GM19395 (cell line): Measurements from ENCODE around the gene ANKRD9.

Source experiments
- ATAC-seq: cut with Tn5 transposase; IDR thresholded peaks from one replicate; pipeline ENCODE4 v1.9.1; 2021; ENCODE audit warnings: mild to moderate bottlenecking, moderate library complexity; ENCODE audit not compliant: unreplicated experiment

Gene ANKRD9

GRCh38 chr14:102499401-102500157 is 10.0 kb downstream of the ANKRD9 start:
- no peak for ATAC-seq

GRCh38 chr14:102498678-102499265 is 10.8 kb downstream of the ANKRD9 start:
- ATAC-seq: no peak

- ATAC-seq: no peak
These were observed 11.4 kb downstream of the ANKRD9 start for GRCh38 chr14:102497998-102498677.

GRCh38 chr14:102496958-102497744 is 12.4 kb downstream of the ANKRD9 start:
- no peak for ATAC-seq

- ATAC-seq: no peak
These were observed 13.3 kb downstream of the ANKRD9 start for GRCh38 chr14:102496331-102496691.

GRCh38 chr14:102495491-102496330 is 13.9 kb downstream of the ANKRD9 start:
- no peak for ATAC-seq

- no peak for ATAC-seq
These were observed 16.0 kb downstream of the ANKRD9 start for GRCh38 chr14:102493585-102493984.

GRCh38 chr14:102493096-102493495 is 16.5 kb downstream of the ANKRD9 start:
- ATAC-seq: no peak

GRCh38 chr14:102492531-102492910 is 17.1 kb downstream of the ANKRD9 start:
- ATAC-seq: no peak

- ATAC-seq: no peak
These were observed 17.6 kb downstream of the ANKRD9 start for GRCh38 chr14:102491786-102492530.

GRCh38 chr14:102491366-102491765 is 18.2 kb downstream of the ANKRD9 start:
- ATAC-seq: no peak

GRCh38 chr14:102490456-102490855 is 19.1 kb downstream of the ANKRD9 start:
- no peak for ATAC-seq

- ATAC-seq: no peak
These were observed 22.4 kb downstream of the ANKRD9 start for GRCh38 chr14:102487204-102487577.

GRCh38 chr14:102486513-102487203 is 22.9 kb downstream of the ANKRD9 start:
- ATAC-seq: no peak

- no peak for ATAC-seq
These were observed 23.7 kb downstream of the ANKRD9 start for GRCh38 chr14:102485693-102486512.

- ATAC-seq: no peak
These were observed 25.3 kb downstream of the ANKRD9 start for GRCh38 chr14:102484316-102484715.

GRCh38 chr14:102481791-102482238 is 27.8 kb downstream of the ANKRD9 start:
- no peak for ATAC-seq

GRCh38 chr14:102481371-102481770 is 28.2 kb downstream of the ANKRD9 start:
- ATAC-seq: no peak
